Adrenal gland (tissue), 5 donors: ENCODE results near the gene PTPRO.

Experiments
- POLR2A ChIP-seq, 2 donors: fragments of 450-650 bp; IDR thresholded peaks; one replicate each; pipeline ENCODE4 v1.6.1; 2017; ENCODE audit warnings: antibody characterized with exemption in 2 of 2, mild to moderate bottlenecking in 2 of 2, moderate library complexity in 1 of 2
- TF ChIP-seq, protein P1 (sequence below), 6 experiments: fragments of 450-650 bp in 4 of 6; fragments of 200-600 bp in 2 of 6; sonication (generic) in 1 of 6; IDR thresholded peaks; 1 replicate in 5 of 6; 2 replicates in 1 of 6; pipeline versions ENCODE4 v1.5.1 to v1.8.0; 2016 to 2021; ENCODE audit warnings: antibody characterized with exemption in 6 of 6, mild to moderate bottlenecking in 2 of 6, moderate library complexity in 1 of 6
- donor health status: DM: no; HTN: no; CAD: no.

DNA sequence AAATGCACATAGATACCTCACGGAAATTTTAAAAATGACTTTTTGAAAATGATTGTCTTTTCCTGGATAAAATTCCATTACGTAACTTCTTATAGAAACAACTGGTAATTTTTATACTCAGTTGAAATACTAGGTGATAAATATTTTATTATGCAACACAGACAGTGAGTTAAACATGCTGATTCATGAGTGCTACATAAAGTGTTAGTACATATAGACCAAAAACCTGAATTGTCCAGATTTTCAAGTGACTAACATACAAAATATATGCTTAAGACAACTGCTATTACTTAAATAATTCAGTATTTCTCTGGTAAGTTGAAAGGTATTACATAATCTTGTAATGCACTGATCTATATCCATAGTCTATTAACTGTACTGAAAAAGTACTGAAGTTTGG lies 11.9 kb downstream of the PTPRO start:
- TF ChIP-seq, protein P1, sequence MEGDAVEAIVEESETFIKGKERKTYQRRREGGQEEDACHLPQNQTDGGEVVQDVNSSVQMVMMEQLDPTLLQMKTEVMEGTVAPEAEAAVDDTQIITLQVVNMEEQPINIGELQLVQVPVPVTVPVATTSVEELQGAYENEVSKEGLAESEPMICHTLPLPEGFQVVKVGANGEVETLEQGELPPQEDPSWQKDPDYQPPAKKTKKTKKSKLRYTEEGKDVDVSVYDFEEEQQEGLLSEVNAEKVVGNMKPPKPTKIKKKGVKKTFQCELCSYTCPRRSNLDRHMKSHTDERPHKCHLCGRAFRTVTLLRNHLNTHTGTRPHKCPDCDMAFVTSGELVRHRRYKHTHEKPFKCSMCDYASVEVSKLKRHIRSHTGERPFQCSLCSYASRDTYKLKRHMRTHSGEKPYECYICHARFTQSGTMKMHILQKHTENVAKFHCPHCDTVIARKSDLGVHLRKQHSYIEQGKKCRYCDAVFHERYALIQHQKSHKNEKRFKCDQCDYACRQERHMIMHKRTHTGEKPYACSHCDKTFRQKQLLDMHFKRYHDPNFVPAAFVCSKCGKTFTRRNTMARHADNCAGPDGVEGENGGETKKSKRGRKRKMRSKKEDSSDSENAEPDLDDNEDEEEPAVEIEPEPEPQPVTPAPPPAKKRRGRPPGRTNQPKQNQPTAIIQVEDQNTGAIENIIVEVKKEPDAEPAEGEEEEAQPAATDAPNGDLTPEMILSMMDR (IDR thresholded peaks at IDR 0.05), result no peak
- no peak for TF ChIP-seq POLR2A (IDR thresholded peaks at IDR 0.05)
